Measurements from ENCODE around the gene TMEM259.

Gene TMEM259

DNA sequence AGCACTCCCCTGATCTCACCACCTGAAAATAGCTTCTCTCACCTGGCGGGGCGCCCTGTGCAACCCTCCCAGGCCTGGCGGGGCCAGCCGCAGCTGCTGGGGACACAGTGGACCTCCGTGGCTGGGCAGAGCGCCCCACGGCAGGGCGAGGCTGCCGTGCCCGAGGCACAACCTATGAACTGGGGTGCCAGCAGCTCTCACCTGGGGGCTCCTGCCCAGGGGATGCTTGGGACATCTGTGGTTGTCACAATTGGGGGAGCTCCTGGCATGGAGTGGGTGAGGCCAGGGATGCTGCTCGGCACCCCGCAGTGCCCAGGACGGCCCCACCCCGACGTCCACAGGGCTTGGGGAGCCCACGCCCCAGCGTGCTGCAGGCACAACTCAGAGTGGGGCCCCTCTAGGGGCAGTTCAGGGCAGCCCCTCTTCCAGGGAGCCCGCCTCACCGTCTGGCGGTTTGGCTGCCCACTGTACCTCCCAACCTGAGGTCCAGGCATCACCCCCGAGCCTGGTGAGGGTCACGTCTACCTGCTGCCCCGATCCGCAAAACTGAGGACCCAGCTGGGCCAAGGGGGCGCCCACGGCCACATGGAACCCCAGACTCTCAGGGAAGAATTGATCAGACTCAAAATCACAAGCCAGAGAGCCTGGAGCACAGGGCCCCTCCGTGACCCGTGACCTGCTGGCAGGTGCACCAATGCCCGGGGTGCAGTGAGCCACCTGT, 5.7 kb downstream of the TMEM259 start:
- no peak for DNase-seq

DNA sequence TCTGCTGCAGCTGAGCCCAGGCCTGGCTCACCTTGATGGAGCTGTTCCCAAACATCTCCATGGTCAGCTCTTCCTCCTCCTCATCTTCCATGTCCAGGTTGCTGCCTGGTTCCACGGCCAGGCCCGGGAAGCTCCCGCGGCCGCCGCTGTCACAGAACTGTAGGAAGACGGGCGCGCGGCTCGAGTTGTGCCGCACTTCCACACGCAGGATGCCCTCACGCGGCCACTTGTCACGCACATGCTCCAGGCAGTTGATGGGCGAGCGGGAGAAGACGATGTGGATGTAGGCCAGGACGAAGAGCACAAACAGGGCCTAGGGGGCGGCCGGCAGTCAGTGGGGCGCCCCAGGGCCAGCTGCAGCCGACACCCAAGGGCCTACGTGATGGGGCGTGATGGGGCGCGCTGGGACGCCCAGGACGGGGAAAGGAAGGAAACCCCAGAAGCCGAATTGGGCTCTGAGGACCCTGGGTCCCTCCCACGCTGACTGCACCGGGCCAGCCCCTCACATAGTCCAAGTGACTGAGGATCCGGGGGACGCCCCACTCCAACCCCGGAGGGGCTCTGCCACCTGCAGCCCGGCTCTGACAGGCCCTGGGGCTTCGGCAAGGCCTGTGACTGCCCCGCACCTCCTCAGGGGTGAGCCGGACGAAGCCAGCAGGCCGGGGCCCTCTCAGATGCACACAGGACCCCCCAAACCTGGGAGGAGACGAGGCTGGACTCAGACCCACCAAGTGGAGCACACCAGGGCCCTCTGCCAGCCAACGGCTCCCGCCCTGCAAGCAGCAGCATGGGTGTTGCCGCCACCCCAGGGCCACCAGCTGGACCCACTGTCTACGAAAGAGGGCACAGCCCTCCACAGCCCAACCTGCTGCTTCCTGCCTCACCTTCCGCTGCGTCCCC, 6.5 kb downstream of the TMEM259 start:
- DNase-seq: no peak

DNA sequence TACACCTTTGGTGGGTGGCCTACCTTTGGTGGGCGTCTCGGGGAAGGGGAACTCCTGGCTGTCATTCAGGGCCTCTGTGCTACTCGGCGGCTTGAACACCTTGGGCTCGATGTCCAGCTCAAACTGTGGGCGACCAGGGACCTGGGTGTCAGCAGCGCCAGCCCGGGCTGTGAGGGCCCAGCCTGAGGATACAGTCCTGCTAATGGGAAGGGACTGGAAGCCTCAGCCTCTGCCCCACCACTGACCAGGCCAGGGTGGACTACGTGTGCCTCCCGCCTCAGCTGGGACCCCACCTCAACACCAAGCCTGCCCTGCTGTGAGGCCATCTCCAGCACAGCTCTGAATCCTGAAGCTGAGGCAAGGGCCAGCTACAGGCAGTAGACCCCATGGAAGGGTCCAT, 7.7 kb downstream of the TMEM259 start:
- no peak for DNase-seq

DNA sequence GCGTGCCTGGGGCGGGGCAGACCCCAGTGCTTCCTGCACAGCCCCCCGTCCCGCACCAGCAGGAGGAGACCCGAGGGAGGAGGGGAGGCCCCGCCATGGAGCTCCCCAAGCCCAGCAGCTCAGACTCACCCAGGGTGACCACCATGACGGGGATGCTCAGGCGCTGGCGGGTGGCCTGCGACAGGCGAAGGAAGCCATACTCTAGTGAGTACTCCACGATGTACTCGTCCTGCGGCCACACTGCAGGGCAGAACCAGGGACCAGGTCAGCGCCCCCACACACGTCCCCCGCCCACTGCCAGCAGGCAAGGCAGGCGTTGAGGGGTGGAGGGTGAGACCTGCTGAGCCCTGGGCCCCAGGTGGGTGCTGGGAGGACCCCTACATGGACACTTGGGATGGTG, 8.6 kb downstream of the TMEM259 start:
- no peak for DNase-seq

DNA sequence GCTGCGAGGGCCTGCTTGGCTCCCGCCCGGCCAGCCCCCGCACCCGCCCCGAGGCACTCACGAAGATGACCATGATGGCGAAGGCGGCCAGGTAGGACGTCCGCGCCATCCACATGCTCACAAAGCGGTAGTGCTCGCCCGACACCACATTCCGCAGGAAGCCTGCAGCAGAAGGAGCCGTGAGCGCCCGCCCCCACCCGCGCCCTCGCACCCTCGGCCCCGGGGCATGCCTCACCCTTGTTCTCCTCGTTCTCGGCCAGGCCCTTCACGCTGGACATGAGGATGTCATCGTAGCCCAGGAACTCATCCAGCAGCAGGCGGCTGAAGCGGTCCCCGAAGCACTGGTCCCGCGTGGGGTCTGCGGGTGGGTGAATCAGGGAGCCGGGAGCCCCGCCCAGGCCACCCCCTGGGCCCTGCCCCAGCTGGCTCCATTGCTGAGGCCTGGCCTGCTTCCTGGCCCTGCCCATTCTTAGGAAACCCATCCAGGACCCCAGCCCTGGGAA, 9.0 kb downstream of the TMEM259 start:
- no peak for DNase-seq

DNA sequence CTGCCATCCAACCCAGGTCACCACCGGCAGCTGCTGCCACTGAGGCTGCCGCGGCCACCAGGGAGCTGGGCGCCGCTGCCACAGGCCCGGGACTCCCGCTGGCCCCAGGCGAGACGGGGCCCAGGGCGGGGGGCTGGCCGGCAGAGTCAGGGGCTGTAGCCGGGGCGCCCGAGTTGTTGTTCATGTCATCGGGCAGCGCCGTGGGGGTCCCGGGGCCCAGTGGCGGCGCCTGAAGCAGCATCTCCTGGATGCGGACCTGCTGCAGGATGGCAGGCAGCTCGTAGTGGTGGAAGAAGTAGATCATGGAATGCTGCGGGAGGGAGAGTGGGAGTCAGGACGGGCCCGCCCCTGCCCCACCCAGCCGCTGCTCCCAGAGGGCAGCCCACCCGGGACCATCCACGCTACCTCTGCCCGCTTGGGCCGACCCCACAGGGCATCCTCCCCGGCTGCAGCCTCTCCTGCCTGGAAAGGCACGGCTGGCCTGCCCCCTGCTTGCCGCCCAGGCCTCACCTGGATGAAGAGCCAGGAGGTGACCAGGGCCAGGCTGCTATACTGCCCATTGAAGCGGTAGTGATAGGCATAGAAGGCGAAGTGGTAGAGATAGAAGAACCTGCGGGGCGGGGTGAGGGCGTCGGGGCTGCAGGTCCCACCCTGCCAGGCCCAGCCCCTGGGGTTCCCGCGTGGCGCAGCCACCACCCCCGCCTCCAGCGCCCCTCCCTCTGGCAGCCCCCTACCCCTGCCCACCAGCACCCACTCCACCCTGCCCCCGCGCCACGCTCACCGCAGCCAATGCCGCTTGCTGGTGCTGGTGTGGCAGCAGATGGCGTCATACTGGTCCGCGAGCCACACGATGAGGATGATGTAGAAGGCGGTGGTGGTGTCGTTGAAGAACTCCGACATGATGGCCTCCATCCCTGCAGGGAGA, 10.1 kb downstream of the TMEM259 start:
- DNase-seq: no peak

DNA sequence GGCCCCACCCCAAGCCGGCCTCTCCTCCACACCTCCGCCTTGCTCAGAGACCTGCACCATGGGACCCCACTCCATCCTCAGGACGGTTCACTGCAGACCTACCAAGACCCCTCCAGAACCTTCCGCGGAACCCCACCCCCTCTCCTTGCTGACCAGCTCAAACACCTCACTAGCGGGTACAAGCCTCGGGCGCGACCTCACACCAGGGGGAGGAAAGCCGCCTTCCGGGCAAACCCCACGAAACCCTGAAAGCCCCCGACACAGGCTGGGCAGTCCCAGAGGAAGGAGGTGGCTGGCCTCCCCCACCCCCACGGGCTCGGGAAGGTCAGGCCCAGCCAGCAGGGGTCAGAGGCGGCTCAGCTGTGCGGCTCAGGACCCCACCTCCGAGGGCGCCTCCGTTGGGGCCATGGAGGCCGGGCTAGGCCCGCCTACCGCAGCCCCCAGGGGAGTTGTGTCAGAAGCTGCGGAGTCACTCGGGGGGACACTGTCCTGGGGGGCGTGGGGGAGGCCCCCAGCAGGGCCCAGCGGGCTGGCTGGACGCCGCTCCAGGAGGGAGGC, 10.9 kb downstream of the TMEM259 start:
- DNase-seq: no peak

DNA sequence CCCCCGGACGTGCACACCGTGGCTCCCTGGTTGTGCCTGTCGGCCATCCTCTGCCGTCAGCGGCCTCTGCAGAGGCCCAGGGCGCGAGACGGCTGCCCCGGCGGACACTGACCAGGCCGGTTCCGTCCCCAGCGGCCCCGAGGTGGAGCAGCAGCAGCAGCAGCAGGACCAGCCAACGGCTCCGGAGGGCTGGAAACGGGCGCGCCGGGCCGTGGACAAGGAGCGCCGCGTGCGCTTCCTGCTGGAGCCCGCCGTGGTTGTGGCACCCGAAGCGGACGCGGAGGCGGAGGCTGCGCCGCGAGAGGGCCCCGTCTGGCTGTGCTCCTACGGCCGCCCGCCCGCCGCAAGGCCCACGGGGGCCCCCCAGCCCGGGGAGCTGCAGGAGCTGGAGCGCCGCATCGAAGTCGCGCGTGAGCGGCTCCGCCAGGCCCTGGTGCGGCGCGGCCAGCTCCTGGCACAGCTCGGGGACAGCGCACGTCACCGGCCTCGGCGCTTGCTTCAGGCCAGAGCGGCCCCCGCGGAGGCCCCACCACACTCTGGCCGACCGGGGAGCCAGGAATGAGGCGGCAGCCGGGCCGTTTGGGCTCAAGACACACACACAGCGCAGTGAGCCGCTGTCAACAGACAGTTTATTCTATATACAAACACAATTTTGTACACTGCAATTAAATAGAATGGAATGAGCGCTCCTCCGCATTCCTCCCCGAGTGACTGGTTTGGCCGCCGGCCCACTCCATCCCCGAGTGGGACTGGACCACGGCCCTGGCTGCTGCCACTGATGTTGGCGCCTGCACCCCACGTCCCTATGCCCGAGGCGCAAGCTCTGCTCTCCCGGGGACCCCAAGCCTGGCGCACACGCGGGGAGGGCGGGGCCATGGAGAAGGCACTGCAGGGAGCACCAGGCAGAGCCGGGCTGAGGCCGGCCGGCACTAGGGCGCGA, 11.6 kb downstream of the TMEM259 start:
- DNase-seq: no peak

DNA sequence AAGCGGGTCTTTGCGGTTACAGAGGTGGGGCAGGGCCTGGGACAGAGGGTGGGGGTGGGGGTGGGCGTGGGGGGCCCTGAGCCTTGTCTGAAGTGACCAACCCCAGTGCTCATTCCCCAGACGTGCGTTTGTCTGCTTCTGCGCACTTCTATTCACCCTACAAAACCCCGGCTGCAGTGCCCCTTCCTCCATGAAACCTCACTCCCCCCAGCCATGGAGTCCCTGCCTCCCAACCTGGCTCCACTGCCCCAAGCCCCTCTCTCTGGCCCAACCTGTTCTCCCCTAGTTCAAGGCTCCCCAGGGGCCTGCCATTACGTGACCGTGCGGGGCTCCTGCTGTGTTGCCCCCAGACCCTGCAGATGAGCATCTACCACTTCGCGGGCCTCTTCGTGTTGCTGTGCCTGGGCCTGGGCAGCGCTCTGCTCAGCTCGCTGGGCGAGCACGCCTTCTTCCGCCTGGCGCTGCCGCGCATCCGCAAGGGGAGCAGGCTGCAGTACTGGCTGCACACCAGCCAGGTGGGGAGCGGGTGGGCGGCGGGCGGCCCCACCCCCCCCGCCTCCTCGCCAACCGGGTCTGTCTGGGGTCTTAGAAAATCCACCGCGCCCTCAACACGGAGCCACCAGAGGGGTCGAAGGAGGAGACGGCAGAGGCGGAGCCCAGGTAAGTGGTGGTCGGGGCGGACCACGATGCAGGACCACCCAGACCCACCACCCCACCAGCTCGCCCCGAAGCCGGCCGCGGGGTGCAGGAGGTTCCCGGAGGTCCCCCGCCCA, 12.5 kb downstream of the TMEM259 start:
- no peak for DNase-seq

DNA sequence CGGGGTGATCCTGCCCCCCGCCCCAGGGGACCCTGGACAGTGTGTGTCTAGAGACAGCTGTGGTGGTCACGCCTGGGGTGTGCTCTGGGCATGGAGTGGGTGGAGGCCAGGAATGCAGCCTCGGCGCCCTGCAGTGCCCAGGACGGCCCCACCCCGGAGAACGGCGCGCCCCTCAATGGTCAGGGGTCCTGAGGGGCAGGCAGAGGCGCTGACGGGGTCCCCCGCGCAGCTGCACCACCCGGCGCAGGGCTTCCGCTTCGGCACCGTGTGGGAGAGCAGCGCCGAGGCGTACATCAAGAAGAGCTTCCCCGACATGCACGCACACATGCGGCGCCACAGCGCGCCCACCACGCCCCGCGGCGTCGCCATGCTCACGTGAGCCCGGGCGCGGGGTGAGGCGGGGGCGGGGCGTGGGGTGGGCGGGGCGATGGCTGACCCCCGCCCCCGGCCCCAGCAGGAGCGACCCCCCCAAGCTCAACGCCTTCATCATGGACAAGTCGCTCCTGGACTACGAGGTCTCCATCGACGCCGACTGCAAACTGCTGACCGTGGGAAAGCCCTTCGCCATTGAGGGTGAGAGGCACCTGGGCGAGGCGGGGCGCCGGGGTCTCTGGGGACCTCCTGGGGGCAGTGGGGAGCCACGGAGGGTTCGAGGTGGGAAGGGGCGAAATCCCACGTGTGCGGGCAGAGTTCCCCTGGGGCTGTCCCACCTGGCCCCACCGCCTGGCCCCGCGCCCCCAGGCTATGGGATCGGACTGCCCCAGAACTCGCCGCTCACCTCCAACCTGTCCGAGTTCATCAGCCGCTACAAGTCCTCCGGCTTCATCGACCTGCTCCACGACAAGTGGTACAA, 13.3 kb downstream of the TMEM259 start:
- DNase-seq: no peak

DNA sequence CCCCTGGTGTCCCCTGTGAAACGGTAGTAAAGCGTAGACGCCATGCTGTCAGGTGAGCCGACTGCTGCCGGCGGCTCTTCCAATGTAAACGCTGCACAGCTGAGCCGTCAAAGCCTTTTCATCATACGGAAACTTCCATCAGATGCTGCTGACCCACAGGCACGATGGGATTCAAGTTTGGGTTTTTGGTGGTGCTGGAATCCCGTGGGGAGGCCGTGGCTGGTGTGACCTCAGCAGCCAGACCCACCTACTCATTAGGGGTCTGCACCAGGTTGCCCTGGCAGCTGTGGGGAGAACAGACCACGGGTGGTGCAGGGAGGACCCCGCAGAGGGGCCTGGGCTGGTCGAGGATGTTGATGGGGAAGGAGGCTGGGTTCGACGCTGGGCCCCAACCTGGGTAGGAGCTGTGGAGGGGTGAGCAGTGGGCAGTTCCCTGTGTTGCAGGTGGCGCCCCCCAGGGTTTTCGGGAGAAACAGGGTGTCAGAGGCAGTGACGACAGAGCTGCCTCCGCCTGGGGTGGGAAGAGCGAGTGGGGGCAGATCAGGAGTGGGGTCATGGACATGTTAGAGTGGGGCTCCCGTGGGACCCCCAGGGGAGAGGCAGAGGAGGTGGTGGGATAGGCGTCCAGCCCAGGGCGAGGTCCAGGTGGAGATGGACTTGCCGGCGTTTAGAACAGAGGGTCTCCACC, 14.1 kb downstream of the TMEM259 start:
- no peak for DNase-seq

DNA sequence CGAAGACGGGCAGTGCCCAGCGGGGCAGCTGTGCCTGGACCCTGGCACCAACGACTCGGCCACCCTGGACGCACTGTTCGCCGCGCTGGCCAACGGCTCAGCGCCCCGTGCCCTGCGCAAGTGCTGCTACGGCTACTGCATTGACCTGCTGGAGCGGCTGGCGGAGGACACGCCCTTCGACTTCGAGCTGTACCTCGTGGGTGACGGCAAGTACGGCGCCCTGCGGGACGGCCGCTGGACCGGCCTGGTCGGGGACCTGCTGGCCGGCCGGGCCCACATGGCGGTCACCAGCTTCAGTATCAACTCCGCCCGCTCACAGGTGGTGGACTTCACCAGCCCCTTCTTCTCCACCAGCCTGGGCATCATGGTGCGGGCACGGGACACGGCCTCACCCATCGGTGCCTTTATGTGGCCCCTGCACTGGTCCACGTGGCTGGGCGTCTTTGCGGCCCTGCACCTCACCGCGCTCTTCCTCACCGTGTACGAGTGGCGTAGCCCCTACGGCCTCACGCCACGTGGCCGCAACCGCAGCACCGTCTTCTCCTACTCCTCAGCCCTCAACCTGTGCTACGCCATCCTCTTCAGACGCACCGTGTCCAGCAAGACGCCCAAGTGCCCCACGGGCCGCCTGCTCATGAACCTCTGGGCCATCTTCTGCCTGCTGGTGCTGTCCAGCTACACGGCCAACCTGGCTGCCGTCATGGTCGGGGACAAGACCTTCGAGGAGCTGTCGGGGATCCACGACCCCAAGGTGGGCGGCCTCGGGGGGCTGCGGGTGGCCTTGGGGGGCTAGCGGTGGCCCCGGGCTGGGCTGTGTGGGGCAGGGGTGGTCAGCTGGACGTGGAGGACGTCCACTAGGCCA, 15.9 kb downstream of the TMEM259 start:
- no peak for DNase-seq

DNA sequence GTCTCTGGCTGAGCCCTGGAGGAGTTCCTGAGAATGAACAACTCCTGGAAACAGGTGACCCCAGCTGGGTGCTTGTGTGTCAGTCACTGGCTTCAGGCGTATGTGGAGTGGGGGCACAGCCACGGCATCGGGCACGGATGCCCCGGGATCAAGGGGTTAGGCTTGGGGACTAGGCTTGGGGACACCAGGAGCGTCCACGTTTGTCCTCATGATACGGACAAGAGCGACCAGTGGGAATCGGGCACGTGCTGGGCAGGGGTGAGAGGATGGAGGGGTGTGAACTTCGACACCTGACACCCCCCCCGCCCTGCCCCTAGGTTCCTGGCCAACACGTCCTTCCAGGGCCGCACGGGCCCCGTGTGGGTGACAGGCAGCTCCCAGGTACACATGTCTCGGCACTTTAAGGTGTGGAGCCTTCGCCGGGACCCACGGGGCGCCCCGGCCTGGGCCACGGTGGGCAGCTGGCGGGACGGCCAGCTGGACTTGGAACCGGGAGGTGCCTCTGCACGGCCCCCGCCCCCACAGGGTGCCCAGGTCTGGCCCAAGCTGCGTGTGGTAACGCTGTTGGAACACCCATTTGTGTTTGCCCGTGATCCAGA, 16.6 kb downstream of the TMEM259 start:
- no peak for DNase-seq

DNA sequence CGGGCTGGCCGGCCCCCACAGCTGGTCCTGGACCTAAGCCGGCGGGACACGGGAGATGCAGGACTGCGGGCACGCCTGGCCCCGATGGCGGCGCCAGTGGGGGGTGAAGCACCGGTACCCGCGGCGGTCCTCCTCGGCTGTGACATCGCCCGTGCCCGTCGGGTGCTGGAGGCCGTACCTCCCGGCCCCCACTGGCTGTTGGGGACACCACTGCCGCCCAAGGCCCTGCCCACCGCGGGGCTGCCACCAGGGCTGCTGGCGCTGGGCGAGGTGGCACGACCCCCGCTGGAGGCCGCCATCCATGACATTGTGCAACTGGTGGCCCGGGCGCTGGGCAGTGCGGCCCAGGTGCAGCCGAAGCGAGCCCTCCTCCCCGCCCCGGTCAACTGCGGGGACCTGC, 17.6 kb downstream of the TMEM259 start:
- DNase-seq: no peak

DNA sequence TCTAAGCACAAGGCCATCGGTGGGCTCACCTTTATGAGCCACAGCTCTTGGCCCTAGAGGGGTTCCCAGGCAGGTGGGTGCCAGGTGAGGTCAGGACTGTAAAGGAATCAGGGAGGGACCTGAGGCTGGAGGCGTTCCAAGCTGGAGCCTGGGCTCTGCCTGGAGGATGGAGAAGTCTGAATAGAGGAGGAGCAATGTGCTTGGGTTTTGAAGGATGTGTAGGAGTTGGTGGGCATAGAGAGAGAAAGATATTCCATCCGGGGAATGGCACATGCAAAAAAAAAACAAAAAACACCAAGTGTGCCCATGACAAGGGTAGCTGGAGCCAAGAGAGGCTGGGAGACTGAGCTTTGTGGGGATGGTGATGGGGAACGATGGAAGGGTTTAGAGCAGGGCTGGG, 18.3 kb downstream of the TMEM259 start:
- DNase-seq: no peak

DNA sequence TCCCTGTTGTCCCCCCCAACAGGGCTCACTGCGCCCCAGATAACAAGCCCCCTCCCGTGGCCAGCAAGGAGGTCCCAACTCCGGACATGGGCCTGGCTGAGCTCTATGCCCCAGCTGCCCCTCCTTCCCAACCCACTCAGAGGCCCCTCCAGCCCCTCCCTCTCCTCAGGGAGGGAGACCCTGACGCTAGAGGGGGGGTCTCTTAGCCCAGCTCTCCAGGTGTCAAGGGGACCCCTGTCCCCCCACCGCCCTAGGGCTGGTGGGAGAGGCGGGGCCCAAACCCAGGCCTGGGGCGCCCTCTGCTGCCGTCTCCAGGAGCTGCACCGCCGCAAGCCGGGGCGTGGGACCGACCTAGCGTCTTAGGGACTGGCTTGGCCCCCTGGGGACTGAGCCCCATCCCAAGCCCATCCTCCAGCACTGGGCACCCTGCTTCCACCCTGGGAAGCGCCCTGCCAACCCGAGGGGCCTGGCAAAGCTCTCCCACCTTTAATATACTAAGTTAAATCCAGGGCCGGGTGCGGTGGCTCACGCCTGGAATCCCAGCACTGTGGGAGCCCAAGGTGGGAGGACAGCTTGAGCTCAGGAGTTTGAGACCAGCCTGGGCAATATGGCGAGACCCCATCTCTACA, 19.3 kb downstream of the TMEM259 start:
- DNase-seq: peak in 1 of 2 experiments; percentile 39
